Upper lobe of left lung (tissue), 4 donors: Measurements from ENCODE around the gene TMEM62.

Experiments used
- CTCF ChIP-seq, 6 experiments: fragments of 450-650 bp in 4 of 6; fragments of 200-600 bp in 2 of 6; sonication (generic) in 2 of 6; IDR thresholded peaks; one replicate each; pipeline ENCODE4 v1.5.1; 2016 to 2019; ENCODE audit warnings: antibody characterized with exemption in 6 of 6
- EP300 ChIP-seq, 4 donors: sonication (generic); formaldehyde crosslinking; IDR thresholded peaks; one replicate each; pipeline ENCODE4 v1.5.1; 2017; ENCODE audit warnings: antibody characterized with exemption in 4 of 4, control low read depth in 2 of 4
- POLR2A ChIP-seq, 4 donors: fragments of 450-650 bp; IDR thresholded peaks; one replicate each; pipeline ENCODE4 v1.5.1; 2016 to 2017; ENCODE audit warnings: antibody characterized with exemption in 4 of 4, mild to moderate bottlenecking in 2 of 4
- POLR2AphosphoS5 ChIP-seq, 2 donors: sonication (generic); formaldehyde crosslinking; IDR thresholded peaks; one replicate each; pipeline ENCODE4 v1.5.1; 2017; ENCODE audit warnings: antibody characterized with exemption in 2 of 2

- TF ChIP-seq CTCF (IDR thresholded peaks at IDR 0.05) (no peak), EP300 (IDR thresholded peaks at IDR 0.05) (no peak), POLR2AphosphoS5 (IDR thresholded peaks at IDR 0.05) (no peak), POLR2A (IDR thresholded peaks at IDR 0.05) (no peak)
Observed at GRCh38 chr15:43209059-43209824, 75.9 kb downstream of the TMEM62 start.
